Measurements from ENCODE around the gene EAF2. TPM values are rescaled to one million over a fixed set of nuclear protein-coding genes. Genes with fewer than 3 reads are reported as not detected.

The EAF2 gene
- total RNA-seq, 1 donor, result 2.3 TPM

- DNase-seq (ENCODE audit: low read depth), result no peak
- H3K4me3 ChIP-seq (ENCODE audit: low read depth, low read length), result no peak overlapping the region
- TF ChIP-seq CTCF (IDR thresholded peaks at IDR 0.05; ENCODE audit: insufficient read depth, low read length), result no peak
Observed at GRCh38 chr3:121897296-121897695, 62.3 kb downstream of the EAF2 start.

GRCh38 chr3:121913305-121913990 lies 78.4 kb downstream of the EAF2 start:
- no peak for DNase-seq (ENCODE audit: low read depth)
- H3K4me3 ChIP-seq (ENCODE audit: low read depth, low read length), result no peak overlapping the region
- TF ChIP-seq CTCF (IDR thresholded peaks at IDR 0.05; ENCODE audit: insufficient read depth, low read length), result no peak

GRCh38 chr3:121914081-121914998 lies 79.3 kb downstream of the EAF2 start:
- TF ChIP-seq CTCF (IDR thresholded peaks at IDR 0.05; ENCODE audit: insufficient read depth, low read length), result no peak
- DNase-seq (ENCODE audit: low read depth), result no peak
- H3K4me3 ChIP-seq (ENCODE audit: low read depth, low read length), result no peak overlapping the region

GRCh38 chr3:121916189-121916588 lies 81.2 kb downstream of the EAF2 start:
- no peak for TF ChIP-seq CTCF (IDR thresholded peaks at IDR 0.05; ENCODE audit: insufficient read depth, low read length)
- H3K4me3 ChIP-seq (ENCODE audit: low read depth, low read length), result no peak overlapping the region
- DNase-seq (ENCODE audit: low read depth), result no peak

- no peak for DNase-seq (ENCODE audit: low read depth)
- H3K4me3 ChIP-seq (ENCODE audit: low read depth, low read length), result no peak overlapping the region
- no peak for TF ChIP-seq CTCF (IDR thresholded peaks at IDR 0.05; ENCODE audit: insufficient read depth, low read length)
Observed at GRCh38 chr3:121918779-121919483, 83.9 kb downstream of the EAF2 start.

GRCh38 chr3:121924734-121925133 lies 89.7 kb downstream of the EAF2 start:
- no peak for DNase-seq (ENCODE audit: low read depth)
- no peak overlapping the region for H3K4me3 ChIP-seq (ENCODE audit: low read depth, low read length)
- no peak for TF ChIP-seq CTCF (IDR thresholded peaks at IDR 0.05; ENCODE audit: insufficient read depth, low read length)

All from fibroblast of the aortic adventitia (primary cell).